Hepatocyte (in vitro differentiated cells): Measurements from ENCODE around the gene CCDC61. TPM values are rescaled to one million over a fixed set of nuclear protein-coding genes. Genes with fewer than 3 reads are reported as not detected.

Source experiments
- DNase-seq: peaks from one replicate; pipeline ENCODE4 v3.0.0-alpha.2; 2016; ENCODE audit warnings: low spot score
- H2AFZ ChIP-seq: fragments of 200-600 bp; sonication (generic); 2 replicates; pipeline ENCODE4 v1.6.0; 2016; ENCODE audit warnings: antibody characterized with exemption, mild to moderate bottlenecking
- H3K27ac ChIP-seq: fragments of 200-600 bp; sonication (generic); 2 replicates; pipeline ENCODE4 v1.5.1; 2016; ENCODE audit warnings: mild to moderate bottlenecking
- H3K27me3 ChIP-seq: fragments of 200-600 bp; sonication (generic); 2 replicates; pipeline ENCODE4 v1.6.1; 2016
- H3K36me3 ChIP-seq: fragments of 200-600 bp; sonication (generic); replicated peaks from 2 replicates; pipeline ENCODE4 v1.5.1; 2016; ENCODE audit warnings: low read depth; ENCODE audit not compliant: insufficient read depth
- H3K4me1 ChIP-seq: fragments of 200-600 bp; sonication (generic); 2 replicates; pipeline ENCODE4 v1.5.1; 2016; ENCODE audit warnings: mild to moderate bottlenecking, moderate library complexity; ENCODE audit not compliant: insufficient read depth
- H3K4me2 ChIP-seq: fragments of 200-600 bp; sonication (generic); 2 replicates; pipeline ENCODE4 v1.6.0; 2016
- H3K4me3 ChIP-seq: fragments of 200-600 bp; sonication (generic); 2 replicates; pipeline ENCODE4 v1.5.1; 2016; ENCODE audit warnings: mild to moderate bottlenecking
- H3K79me2 ChIP-seq: fragments of 200-600 bp; sonication (generic); 2 replicates; pipeline ENCODE4 v1.6.0; 2017; ENCODE audit warnings: mild to moderate bottlenecking
- H3K9me2 ChIP-seq: fragments of 200-600 bp; sonication (generic); replicated peaks from 2 replicates; pipeline ENCODE4 v1.6.0; 2017; ENCODE audit warnings: mild to moderate bottlenecking; ENCODE audit not compliant: insufficient read depth
- H3K9me3 ChIP-seq: fragments of 200-600 bp; sonication (generic); 2 replicates; pipeline ENCODE4 v1.5.1; 2016; ENCODE audit warnings: low read depth, mild to moderate bottlenecking
- H4K20me1 ChIP-seq: fragments of 200-600 bp; sonication (generic); 2 replicates; pipeline ENCODE4 v1.6.0; 2016; ENCODE audit warnings: mild to moderate bottlenecking; ENCODE audit not compliant: insufficient read depth, poor library complexity, severe bottlenecking
- CTCF ChIP-seq: fragments of 200-600 bp; sonication (generic); IDR thresholded peaks from 2 replicates; pipeline ENCODE4 v1.5.1; 2016; ENCODE audit warnings: antibody characterized with exemption, mild to moderate bottlenecking; ENCODE audit not compliant: poor library complexity
- EZH2 ChIP-seq: fragments of 200-600 bp; sonication (generic); IDR thresholded peaks from 2 replicates; pipeline ENCODE4 v1.6.1; 2016; ENCODE audit warnings: antibody characterized with exemption, mild to moderate bottlenecking, borderline replicate concordance
- EZH2phosphoT487 ChIP-seq: fragments of 200-600 bp; sonication (generic); IDR thresholded peaks from one replicate; pipeline ENCODE4 v1.6.1; 2018; ENCODE audit warnings: antibody characterized with exemption, mild to moderate bottlenecking, low read depth, moderate library complexity; ENCODE audit not compliant: unreplicated experiment, severe bottlenecking
- WGBS: methylation state at CpG from one replicate; pipeline ENCODE4 v1.1.6; 2016; ENCODE audit warnings: low lambda C conversion rate; ENCODE audit errors: missing lambda C conversion rate; 5-methylcytosine and 5-hydroxymethylcytosine counted together
- polyA plus RNA-seq: library from polyadenylated mRNA; unstranded; fragments of >200 nt; fragmentation: Nextera tagmentation; extraction: Ambion mirVana; gene quantifications from 2 replicates; pipeline ENCODE4 v1.2.1, GENCODE V29; 2016
- total RNA-seq: library from RNA; depleted of rRNA; stranded (reverse); fragments of >200 nt; gene quantifications from 2 replicates; pipeline ENCODE4 v1.2.3, GENCODE V29; 2014

CCDC61 gene
- total and polyA plus RNA-seq, 2 experiments from 2014 or later, result 3.6 to 7.3 TPM

GRCh38 chr19:46016426-46017094, 21.3 kb downstream of the CCDC61 start:
- H4K20me1 ChIP-seq, result peaks cover 15% of the 10 kb centered on the region

GRCh38 chr19:46017095-46017429, 21.8 kb downstream of the CCDC61 start:
- Histone ChIP-seq H2AFZ (no peak overlapping the region), H3K9me2 (no peaks in the 10 kb centered on the region), H3K36me3 (no peaks in the 10 kb centered on the region), H3K4me3 (no peak overlapping the region), H3K9me3 (no peaks in the 10 kb centered on the region), H3K27ac (no peak overlapping the region), H4K20me1 (peaks cover 15% of the 10 kb centered on the region), H3K79me2 (no peaks in the 10 kb centered on the region), H3K4me1 (peaks cover 10% of the 10 kb centered on the region), H3K4me2 (peak overlapping the region; percentile 98), H3K27me3 (peaks cover 26% of the 10 kb centered on the region)
- 65% methylated on average over 7 of the region's 7 CpGs for WGBS
- no peak for TF ChIP-seq EZH2phosphoT487
- no peak for TF ChIP-seq EZH2
- no peak for TF ChIP-seq CTCF
- DNase-seq, result no peak

More at GRCh38 chr19:46016426-46017094, 21.3 kb downstream of the CCDC61 start:
- 3% methylated on average over 37 of the region's 48 CpGs for WGBS
- H3K9me3 ChIP-seq, result no peaks in the 10 kb centered on the region
- no peaks in the 10 kb centered on the region for H3K36me3 ChIP-seq
- peak overlapping the region; percentile 98 for H3K4me2 ChIP-seq
- H2AFZ ChIP-seq, result peak overlapping the region; percentile 36
- no peaks in the 10 kb centered on the region for H3K9me2 ChIP-seq
- no peak overlapping the region for H3K27ac ChIP-seq
- H3K79me2 ChIP-seq, result no peaks in the 10 kb centered on the region
- H3K4me3 ChIP-seq, result peak overlapping the region; percentile 52
- peak; percentile 94 for DNase-seq
- peaks cover 10% of the 10 kb centered on the region for H3K4me1 ChIP-seq
- H3K27me3 ChIP-seq, result peaks cover 26% of the 10 kb centered on the region
- TF ChIP-seq EZH2phosphoT487 (no peak), CTCF (peak; percentile 87), EZH2 (no peak)

GRCh38 chr19:46017874-46018675, 22.8 kb downstream of the CCDC61 start:
- no peak overlapping the region for H2AFZ ChIP-seq
- H3K36me3 ChIP-seq, result no peaks in the 10 kb centered on the region
- WGBS, result over 99% methylated on average over 15 of the region's 15 CpGs
- no peak for DNase-seq
- H3K79me2 ChIP-seq, result no peaks in the 10 kb centered on the region
- H3K9me2 ChIP-seq, result no peaks in the 10 kb centered on the region
- H3K4me2 ChIP-seq, result no peak overlapping the region
- peaks cover 15% of the 10 kb centered on the region for H4K20me1 ChIP-seq
- H3K4me1 ChIP-seq, result peaks cover 10% of the 10 kb centered on the region
- no peaks in the 10 kb centered on the region for H3K9me3 ChIP-seq
- peaks cover 23% of the 10 kb centered on the region for H3K27me3 ChIP-seq
- no peak overlapping the region for H3K4me3 ChIP-seq
- H3K27ac ChIP-seq, result no peak overlapping the region
- no peak for TF ChIP-seq EZH2
- TF ChIP-seq EZH2phosphoT487, result no peak
- TF ChIP-seq CTCF, result no peak
